Spleen (tissue), 7 donors: ENCODE measurements around the gene PYROXD2.

ENCODE experiments used
- POLR2AphosphoS5 ChIP-seq, 3 donors: sonication (generic); formaldehyde crosslinking; IDR thresholded peaks; one replicate each; pipeline ENCODE4 v1.5.1; 2017; ENCODE audit warnings: antibody characterized with exemption in 3 of 3
- TF ChIP-seq, protein P1 (sequence below), 11 experiments: fragments of 200-600 bp in 7 of 11; fragments of 450-650 bp in 4 of 11; sonication (generic) in 4 of 11; IDR thresholded peaks in 8 of 11; conservative IDR thresholded peaks in 3 of 11; 1 replicate in 7 of 11; 2 replicates in 4 of 11; pipeline versions ENCODE4 v1.4.0 to v1.8.0; 2016 to 2021; ENCODE audit warnings: antibody characterized with exemption in 11 of 11, inconsistent platforms in 4 of 11, mild to moderate bottlenecking in 1 of 11
- donor health status: DM: no; HTN: no; CAD: no; lungs with moderate emphysema.
- donor health status: DM: no; HTN: no; CAD: no.
- donor health status: DM: no; HTN: no; CAD: no.

GRCh38 chr10:98357194-98357822 lies 57.7 kb downstream of the PYROXD2 start:
- no peak for TF ChIP-seq POLR2AphosphoS5 (IDR thresholded peaks at IDR 0.05)
- TF ChIP-seq, protein P1, sequence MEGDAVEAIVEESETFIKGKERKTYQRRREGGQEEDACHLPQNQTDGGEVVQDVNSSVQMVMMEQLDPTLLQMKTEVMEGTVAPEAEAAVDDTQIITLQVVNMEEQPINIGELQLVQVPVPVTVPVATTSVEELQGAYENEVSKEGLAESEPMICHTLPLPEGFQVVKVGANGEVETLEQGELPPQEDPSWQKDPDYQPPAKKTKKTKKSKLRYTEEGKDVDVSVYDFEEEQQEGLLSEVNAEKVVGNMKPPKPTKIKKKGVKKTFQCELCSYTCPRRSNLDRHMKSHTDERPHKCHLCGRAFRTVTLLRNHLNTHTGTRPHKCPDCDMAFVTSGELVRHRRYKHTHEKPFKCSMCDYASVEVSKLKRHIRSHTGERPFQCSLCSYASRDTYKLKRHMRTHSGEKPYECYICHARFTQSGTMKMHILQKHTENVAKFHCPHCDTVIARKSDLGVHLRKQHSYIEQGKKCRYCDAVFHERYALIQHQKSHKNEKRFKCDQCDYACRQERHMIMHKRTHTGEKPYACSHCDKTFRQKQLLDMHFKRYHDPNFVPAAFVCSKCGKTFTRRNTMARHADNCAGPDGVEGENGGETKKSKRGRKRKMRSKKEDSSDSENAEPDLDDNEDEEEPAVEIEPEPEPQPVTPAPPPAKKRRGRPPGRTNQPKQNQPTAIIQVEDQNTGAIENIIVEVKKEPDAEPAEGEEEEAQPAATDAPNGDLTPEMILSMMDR (IDR thresholded peaks at IDR 0.05 in 8 of 11, conservative IDR thresholded peaks at IDR 0.05 in 3 of 11): no peak
